ENCODE results near the gene JUND. TPM values are rescaled to one million over a fixed set of nuclear protein-coding genes. Genes with fewer than 3 reads are reported as not detected.

JUND gene
- total and polyA plus RNA-seq, 2 of the 8 experiments (the other 6 are each of a cell fraction or from before 2014, with no cell fraction given) = 54.0 to 77.5 TPM

DNA sequence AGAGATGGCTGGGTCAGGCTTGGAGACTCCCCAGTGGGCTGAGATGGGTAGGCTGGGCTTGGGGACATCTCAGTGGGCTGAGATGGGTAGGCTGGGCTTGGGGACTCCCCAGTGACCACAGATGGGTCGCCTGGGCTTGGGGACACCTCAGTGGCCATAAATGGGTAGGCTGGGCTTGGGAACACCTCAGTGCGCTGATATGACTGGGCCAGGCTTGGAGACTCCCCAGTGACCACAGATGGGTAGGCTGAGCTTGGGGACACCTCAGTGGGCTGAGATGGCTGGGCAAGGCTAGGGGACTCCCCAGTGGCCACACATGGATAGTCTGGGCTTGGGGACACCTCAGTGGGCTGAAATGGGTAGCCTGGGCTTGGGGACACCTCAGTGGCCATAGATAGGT, 19.9 kb downstream of the JUND start:
- no peak for FAIRE-seq
- WGBS, 2 experiments (ENCODE audit: extremely low coverage in 1 of 2, insufficient coverage in 1 of 2, insufficient read length in 1 of 2, insufficient replicate concordance in 2 of 2, low coverage in 1 of 2, low lambda C conversion rate in 2 of 2, missing lambda C conversion rate in 1 of 2) = 62% methylated on average over 2 of the region's 2 CpGs; no CpG with 5 or more reads in 1 of the 2 experiments
- no peak overlapping the region for H2BK5ac ChIP-seq (ENCODE audit: low read depth, low read length)
- no peak overlapping the region for H3K4me2 ChIP-seq (ENCODE audit: insufficient read depth in 1 of 2, low read depth in 2 of 2, low read length in 2 of 2)
- H3K23ac ChIP-seq (ENCODE audit: insufficient read length) = no peak overlapping the region
- no peak overlapping the region for H4K5ac ChIP-seq (ENCODE audit: insufficient read length, low read depth, low read length)
- no peak overlapping the region for H3K4me3 ChIP-seq (ENCODE audit: extremely low read depth in 1 of 4, insufficient read depth in 2 of 4, low read depth in 3 of 4, low read length in 4 of 4)
- TF ChIP-seq KDM5A (IDR thresholded peaks at IDR 0.05; ENCODE audit: low read length) = no peak
- H3K14ac ChIP-seq (ENCODE audit: insufficient read length) = no peak overlapping the region
- H2AK5ac ChIP-seq (ENCODE audit: low read depth, low read length) = no peak overlapping the region
- H3K79me1 ChIP-seq (ENCODE audit: low read depth, low read length) = no peaks in the 10 kb centered on the region; the same call in 1 of the 2 replicates
- H3K36me3 ChIP-seq (ENCODE audit: control insufficient read depth in 2 of 4, insufficient read depth in 4 of 4, low read length in 3 of 4) = no peaks in the 10 kb centered on the region
- H2BK12ac ChIP-seq (ENCODE audit: low read depth, low read length) = no peak overlapping the region
- H3K23me2 ChIP-seq (ENCODE audit: low read depth, low read length) = no peaks in the 10 kb centered on the region
- H3K4ac ChIP-seq (replicated peaks; ENCODE audit: insufficient read length, low read depth, low read length) = no peak overlapping the region
- no peak for DNase-seq (ENCODE audit: low read depth in 1 of 2, low spot score in 2 of 2)
- no peak overlapping the region for H3K27ac ChIP-seq (ENCODE audit: low read depth, low read length)
- H2BK15ac ChIP-seq (ENCODE audit: low read length) = no peak overlapping the region
- H2AFZ ChIP-seq (ENCODE audit: low read length) = no peak overlapping the region
- no peaks in the 10 kb centered on the region for H3K9me3 ChIP-seq (ENCODE audit: insufficient read depth in 2 of 2, low read depth in 1 of 2, low read length in 1 of 2)
- H3K56ac ChIP-seq (replicated peaks; ENCODE audit: insufficient read length, low read depth, low read length) = no peak overlapping the region
- H3K18ac ChIP-seq (ENCODE audit: extremely low read depth, low read length) = no peak overlapping the region
- H3K27me3 ChIP-seq (replicated peaks in 1 of 4; ENCODE audit: control insufficient read depth in 3 of 4, extremely low read depth in 1 of 4, insufficient read depth in 3 of 4, low read length in 3 of 4) = peaks cover 0 to 10% (median 0%) of the 10 kb centered on the region in 4 experiments; a peak in 3 of 7 replicates
- H2BK20ac ChIP-seq (ENCODE audit: low read length) = no peak overlapping the region
- no peaks in the 10 kb centered on the region for H3K79me2 ChIP-seq (ENCODE audit: control insufficient read depth in 1 of 2, insufficient read depth in 2 of 2, low read length in 2 of 2)
- CTCF ChIA-PET (ENCODE audit: partially characterized antibody) = interaction anchor here (0.5 to 18.7 kb wide), 6 partner anchors 9 to 92 kb away, joined by 3 to 305 read pairs (median 18); partner anchors contain the start of gene RAB3A
- H3K4me1 ChIP-seq (replicated peaks in 1 of 4; ENCODE audit: control insufficient read depth in 3 of 4, insufficient read depth in 4 of 4, low read length in 3 of 4) = no peaks in the 10 kb centered on the region
- H2BK120ac ChIP-seq (replicated peaks; ENCODE audit: low read depth, low read length) = no peak overlapping the region
- no peak overlapping the region for H3K9ac ChIP-seq (replicated peaks in 1 of 4; ENCODE audit: extremely low read depth in 1 of 4, low read depth in 3 of 4, low read length in 3 of 4)
- H4K91ac ChIP-seq (replicated peaks; ENCODE audit: insufficient read length, low read length) = no peak overlapping the region
- H4K20me1 ChIP-seq (replicated peaks in 1 of 2; ENCODE audit: control insufficient read depth in 1 of 2, insufficient read depth in 2 of 2, low read length in 2 of 2) = peaks cover 0 to 1% of the 10 kb centered on the region in 2 experiments
- POLR2A ChIA-PET (ENCODE audit: partially characterized antibody) = interaction anchor here (0.7 to 3.8 kb wide), 6 partner anchors 9 to 30 kb away, joined by 3 to 19 read pairs (median 4); partner anchors contain the start of gene JUND
- H4K8ac ChIP-seq (ENCODE audit: extremely low read depth, insufficient read depth, low read length) = no peak overlapping the region

Measured in H1 (cell line).